ENCODE data around the gene COL25A1. TPM values are rescaled to one million over a fixed set of nuclear protein-coding genes. Genes with fewer than 3 reads are reported as not detected.

COL25A1 gene
- total RNA-seq, 2 experiments from 2014 or later: not detected

GRCh38 chr4:108775921-108776320 is 526.5 kb downstream of the COL25A1 start:
- POLR2A ChIA-PET: no interaction called here

GRCh38 chr4:108774809-108775530 is 527.5 kb downstream of the COL25A1 start:
- H3K9me3 Mint-ChIP-seq: no peaks in the 10 kb centered on the region
- no peak overlapping the region for H3K4me3 Mint-ChIP-seq
- no peak overlapping the region for H3K27ac Mint-ChIP-seq
- POLR2A ChIA-PET: no interaction called here
- CTCF ChIA-PET: interaction anchor here (1.4 kb wide), 1 partner anchor 13 kb away, joined by 4 read pairs; the partner anchor contains the start of gene ETNPPL
- no peaks in the 10 kb centered on the region for H3K36me3 Mint-ChIP-seq
- no peaks in the 10 kb centered on the region for H3K4me1 Mint-ChIP-seq (ENCODE audit: low read depth)
- DNase-seq: no peak
- intact Hi-C loops (cut with micrococcal nuclease): no loop called here
- peaks cover 12% of the 10 kb centered on the region for H3K27me3 Mint-ChIP-seq

More at GRCh38 chr4:108775921-108776320, 526.5 kb downstream of the COL25A1 start:
- Mint-ChIP-seq H3K27ac (no peak overlapping the region), H3K36me3 (no peaks in the 10 kb centered on the region), H3K4me3 (no peak overlapping the region), H3K4me1 (ENCODE audit: low read depth) (no peaks in the 10 kb centered on the region), H3K27me3 (peaks cover 12% of the 10 kb centered on the region), H3K9me3 (no peaks in the 10 kb centered on the region)
- intact Hi-C loops (cut with micrococcal nuclease): no loop called here
- CTCF ChIA-PET: no interaction called here
- DNase-seq: no peak

- H3K27ac Mint-ChIP-seq: no peak overlapping the region
- peaks cover 12% of the 10 kb centered on the region for H3K27me3 Mint-ChIP-seq
- CTCF ChIA-PET: interaction anchor here (0.6 kb wide), 1 partner anchor 1700 kb away, joined by 3 read pairs; no protein-coding TSS in a partner anchor
- POLR2A ChIA-PET: no interaction called here
- H3K36me3 Mint-ChIP-seq: no peaks in the 10 kb centered on the region
- DNase-seq: no peak
- no peaks in the 10 kb centered on the region for H3K4me1 Mint-ChIP-seq (ENCODE audit: low read depth)
- no peak overlapping the region for H3K4me3 Mint-ChIP-seq
- no peaks in the 10 kb centered on the region for H3K9me3 Mint-ChIP-seq
- intact Hi-C loops (cut with micrococcal nuclease): no loop called here
These were observed 530.1 kb downstream of the COL25A1 start for GRCh38 chr4:108772402-108772801.

GRCh38 chr4:108766058-108766457 is 536.4 kb downstream of the COL25A1 start:
- peaks cover 27% of the 10 kb centered on the region for H3K27me3 Mint-ChIP-seq
- POLR2A ChIA-PET: no interaction called here
- no peak overlapping the region for H3K4me3 Mint-ChIP-seq
- DNase-seq: no peak
- peaks cover 6% of the 10 kb centered on the region for H3K9me3 Mint-ChIP-seq
- H3K36me3 Mint-ChIP-seq: peaks cover 2% of the 10 kb centered on the region
- H3K4me1 Mint-ChIP-seq (ENCODE audit: low read depth): peaks cover 12% of the 10 kb centered on the region
- intact Hi-C loops (cut with micrococcal nuclease): no loop called here
- no peak overlapping the region for H3K27ac Mint-ChIP-seq
- CTCF ChIA-PET: no interaction called here

GRCh38 chr4:108763986-108764385 is 538.5 kb downstream of the COL25A1 start:
- intact Hi-C loops (cut with micrococcal nuclease): no loop called here
- CTCF ChIA-PET: no interaction called here
- Mint-ChIP-seq H3K4me1 (ENCODE audit: low read depth) (peaks cover 12% of the 10 kb centered on the region), H3K27ac (no peak overlapping the region), H3K4me3 (no peak overlapping the region), H3K36me3 (peaks cover 2% of the 10 kb centered on the region), H3K9me3 (peaks cover 6% of the 10 kb centered on the region), H3K27me3 (peaks cover 39% of the 10 kb centered on the region)
- POLR2A ChIA-PET: no interaction called here
- DNase-seq: no peak

- Mint-ChIP-seq H3K4me1 (ENCODE audit: low read depth) (peaks cover 12% of the 10 kb centered on the region), H3K36me3 (peaks cover 2% of the 10 kb centered on the region), H3K27me3 (peaks cover 39% of the 10 kb centered on the region), H3K4me3 (peak overlapping the region; percentile 72), H3K9me3 (peaks cover 6% of the 10 kb centered on the region), H3K27ac (no peak overlapping the region)
- CTCF ChIA-PET: no interaction called here
- intact Hi-C loops (cut with micrococcal nuclease): no loop called here
- DNase-seq: no peak
- POLR2A ChIA-PET: no interaction called here
These were observed 539.2 kb downstream of the COL25A1 start for GRCh38 chr4:108763226-108763593.

GRCh38 chr4:108762559-108763225 is 539.8 kb downstream of the COL25A1 start, which contains the start of gene ETNPPL:
Gene ETNPPL, minus strand, starts transcription at chr4:108763053. Its CDS starts 155 bp downstream, at chr4:108762898.
- intact Hi-C loops (cut with micrococcal nuclease): no loop called here
- H3K27ac Mint-ChIP-seq: no peak within 1 kb of the TSS
- H3K4me1 Mint-ChIP-seq (ENCODE audit: low read depth): peaks cover 12% of the 10 kb centered on the region
- peaks cover 2% of the 10 kb centered on the region for H3K36me3 Mint-ChIP-seq
- POLR2A ChIA-PET: no interaction called here
- peak; percentile 28 for DNase-seq
- H3K27me3 Mint-ChIP-seq: peaks cover 39% of the 10 kb centered on the region
- H3K9me3 Mint-ChIP-seq: peaks cover 6% of the 10 kb centered on the region
- CTCF ChIA-PET: interaction anchor here (0.9 kb wide), 1 partner anchor 11 kb away, joined by 4 read pairs; no protein-coding TSS in a partner anchor
- H3K4me3 Mint-ChIP-seq: peak within 1 kb of the TSS; percentile 72

Other genes with a start within 250 kb of the COL25A1 start
- 10 to 100 TPM; 24.7 to 25.2 TPM for gene SEC24B, start 131.2 kb upstream of the COL25A1 start, total RNA-seq

All from activated CD4-positive, alpha-beta memory T cell treated with anti-CD3 and anti-CD28 coated beads for 36 hours (primary cell).